Measurements from ENCODE around the gene TMEM232.

- TF ChIP-seq POLR2A (IDR thresholded peaks at IDR 0.05; ENCODE audit: low read length): no peak
- no peak for TF ChIP-seq GATA1 (IDR thresholded peaks at IDR 0.05; ENCODE audit: low read depth, low read length)
Measured at GRCh38 chr5:110580625-110581024, 145.8 kb downstream of the TMEM232 start.

All from erythroblast (primary cell).